HepG2 (cell line): ENCODE results near the gene NTM. TPM values are rescaled to one million over a fixed set of nuclear protein-coding genes. Genes with fewer than 3 reads are reported as not detected.

ENCODE experiments used
- ATAC-seq: fragments of 200-7000 bp; cut with Tn5 transposase; 3 replicates; pipeline ENCODE4 v1.9.1; 2020; ENCODE audit warnings: mild to moderate bottlenecking, moderate library complexity
- BruUV-seq: library from RNA; stranded (reverse); fragments of 400-500 nt; replicated peaks from 2 replicates; lab custom pipeline; 2021; lab: Mats Ljungman, UMichigan
- CTCF ChIA-PET: fragments of 300-600 bp; formaldehyde crosslinking; extraction: SDS; loops from one replicate; lab custom pipeline; 2021; ENCODE audit warnings: low total read pairs, inconsistent platforms, low intra/inter-chr PET ratio; lab: Yijun Ruan, JAX
- POLR2A ChIA-PET: fragments of 350-600 bp; sonication (Branson Sonifier 250); formaldehyde crosslinking; loops from one replicate; lab custom pipeline; 2020; ENCODE audit warnings: antibody characterized with exemption, inconsistent platforms; lab: Yijun Ruan, JAX
- DNase-seq: peaks from one replicate; pipeline ENCODE4 v3.0.0-alpha.2; 2015; ENCODE audit warnings: low spot score
- FAIRE-seq: peaks from 3 replicates; lab custom pipeline; 2011; peaks lifted over from hg19 to GRCh38; lab: Jason Lieb, UNC
- H2AFZ ChIP-seq: one replicate; pipeline ENCODE4 v1.6.1; 2011; ENCODE audit warnings: low read length, inconsistent platforms
- H3K27ac ChIP-seq: fragments of 300-600 bp; 3 replicates; pipeline ENCODE4 v1.8.0; 2011; ENCODE audit warnings: mixed run types, mild to moderate bottlenecking, mixed read lengths, low read length, inconsistent platforms; ENCODE audit not compliant: insufficient read depth; ENCODE audit errors: extremely low read length
- H3K27me3 ChIP-seq, 2 experiments: fragments of 200-600 bp in 1 of 2; 2 replicates in 1 of 2; 3 replicates in 1 of 2; pipeline versions ENCODE4 v1.6.0 to v1.8.0; 2011; ENCODE audit warnings: low read length in 2 of 2, mild to moderate bottlenecking in 2 of 2, moderate library complexity in 2 of 2, inconsistent platforms in 1 of 2; ENCODE audit not compliant: insufficient read depth in 2 of 2, control insufficient read depth in 1 of 2
- H3K36me3 ChIP-seq, 2 experiments: fragments of 200-600 bp in 1 of 2; replicated peaks in 1 of 2; 2 replicates in 1 of 2; 3 replicates in 1 of 2; pipeline versions ENCODE4 v1.5.1 to v1.8.0; 2011; ENCODE audit warnings: low read length in 2 of 2, inconsistent platforms in 1 of 2; ENCODE audit not compliant: insufficient read depth in 2 of 2, control insufficient read depth in 1 of 2
- H3K4me1 ChIP-seq: 2 replicates; pipeline ENCODE4 v1.5.1; 2012; ENCODE audit warnings: low read length, inconsistent platforms; ENCODE audit not compliant: insufficient read depth
- H3K4me2 ChIP-seq: 2 replicates; pipeline ENCODE4 v1.6.0; 2011; ENCODE audit warnings: low read depth, low read length, inconsistent platforms
- H3K4me3 ChIP-seq, 3 experiments: fragments of 200-600 bp in 1 of 3; sonication (generic), shearing (Covaris generic) in 1 of 3; replicated peaks in 1 of 3; 2 replicates each; pipeline ENCODE4 v1.5.1; 2011 to 2016; ENCODE audit warnings: low read length in 3 of 3, inconsistent platforms in 2 of 3, low read depth in 2 of 3, mild to moderate bottlenecking in 2 of 3, control low read depth in 1 of 3, mixed read lengths in 1 of 3; ENCODE audit not compliant: insufficient read depth in 1 of 3
- H3K79me2 ChIP-seq: one replicate; pipeline ENCODE4 v1.6.1; 2011; ENCODE audit warnings: low read length, inconsistent platforms; ENCODE audit not compliant: insufficient read depth
- H3K9ac ChIP-seq: 2 replicates; pipeline ENCODE4 v1.6.0; 2011; ENCODE audit warnings: mild to moderate bottlenecking, low read depth, low read length, inconsistent platforms; ENCODE audit not compliant: insufficient read depth
- H3K9me3 ChIP-seq: 2 replicates; pipeline ENCODE4 v1.5.1; 2012; ENCODE audit warnings: mild to moderate bottlenecking, low read length
- H4K20me1 ChIP-seq: 2 replicates; pipeline ENCODE4 v1.6.0; 2011; ENCODE audit warnings: inconsistent platforms, mild to moderate bottlenecking, low read length, moderate library complexity; ENCODE audit not compliant: insufficient read depth
- CAMTA2 ChIP-seq: sonication (generic); formaldehyde crosslinking; IDR thresholded peaks from 2 replicates; pipeline ENCODE4 v1.4.0; 2020; ENCODE audit warnings: mild to moderate bottlenecking, missing genetic modification reagents, borderline replicate concordance
- DMAP1 ChIP-seq: IDR thresholded peaks from 2 replicates; pipeline ENCODE4 v1.6.1; 2016
- DPF2 ChIP-seq: sonication (generic); formaldehyde crosslinking; IDR thresholded peaks from 2 replicates; pipeline ENCODE4 v1.4.0; 2020; ENCODE audit warnings: mild to moderate bottlenecking, low read depth, missing genetic modification reagents, borderline replicate concordance
- GTF2F1 ChIP-seq: fragments of 150-350 bp; IDR thresholded peaks from 2 replicates; pipeline ENCODE4 v1.6.1; 2014; ENCODE audit warnings: low read length
- HINFP ChIP-seq: sonication (generic); formaldehyde crosslinking; IDR thresholded peaks from 2 replicates; pipeline ENCODE4 v1.4.0; 2020; ENCODE audit warnings: low read depth, mild to moderate bottlenecking, missing genetic modification reagents
- HOXD1 ChIP-seq: sonication (generic); formaldehyde crosslinking; IDR thresholded peaks from 2 replicates; pipeline ENCODE4 v1.5.0; 2020; ENCODE audit warnings: missing genetic modification reagents
- MAF1 ChIP-seq: sonication (generic); formaldehyde crosslinking; IDR thresholded peaks from 2 replicates; pipeline ENCODE4 v1.5.0; 2020; ENCODE audit warnings: missing genetic modification reagents, borderline replicate concordance
- MAZ ChIP-seq, 2 experiments: sonication (generic) in 1 of 2; formaldehyde crosslinking in 1 of 2; IDR thresholded peaks; 2 replicates each; pipeline versions ENCODE4 v1.5.0 to v1.6.1; 2012 to 2020; ENCODE audit warnings: low read depth in 2 of 2, mild to moderate bottlenecking in 2 of 2, borderline replicate concordance in 1 of 2, improper control_type of control experiment in 1 of 2, low read length in 1 of 2, missing genetic modification reagents in 1 of 2, moderate library complexity in 1 of 2
- MTF2 ChIP-seq: sonication (generic); formaldehyde crosslinking; IDR thresholded peaks from 2 replicates; pipeline ENCODE4 v1.5.0; 2020; ENCODE audit warnings: missing genetic modification reagents, borderline replicate concordance
- PAF1 ChIP-seq: IDR thresholded peaks from 2 replicates; pipeline ENCODE4 v1.6.1; 2016; ENCODE audit warnings: missing genetic modification reagents, missing compliant biosample characterization
- PLRG1 ChIP-seq: fragments of 450-650 bp; conservative IDR thresholded peaks from 2 replicates; pipeline ENCODE4 v1.6.1; 2016
- RFXANK ChIP-seq: IDR thresholded peaks from 2 replicates; pipeline ENCODE4 v1.6.1; 2016
- SOX6 ChIP-seq, 2 experiments: fragments of 450-650 bp in 1 of 2; sonication (generic) in 1 of 2; formaldehyde crosslinking in 1 of 2; IDR thresholded peaks; 2 replicates each; pipeline versions ENCODE4 v1.4.0 to v1.6.1; 2017 to 2020; ENCODE audit warnings: antibody characterized with exemption in 1 of 2, mild to moderate bottlenecking in 1 of 2, missing genetic modification reagents in 1 of 2
- SPEN ChIP-seq: sonication (generic); formaldehyde crosslinking; IDR thresholded peaks from 2 replicates; pipeline ENCODE4 v1.5.1; 2020; ENCODE audit warnings: low read depth, mild to moderate bottlenecking, missing genetic modification reagents
- U2AF1 ChIP-seq: fragments of 200-400 bp; formaldehyde crosslinking; optimal IDR thresholded peaks from 2 replicates; pipeline ENCODE3; 2017; ENCODE audit warnings: mild to moderate bottlenecking, low read depth, low read length
- ZNF260 ChIP-seq: sonication (generic); formaldehyde crosslinking; IDR thresholded peaks from 2 replicates; pipeline ENCODE4 v1.4.0; 2020; ENCODE audit warnings: missing genetic modification reagents, low read depth, mild to moderate bottlenecking, borderline replicate concordance
- ZNF367 ChIP-seq: sonication (generic); formaldehyde crosslinking; IDR thresholded peaks from 2 replicates; pipeline ENCODE4 v1.4.0; 2020; ENCODE audit warnings: missing genetic modification reagents, borderline replicate concordance
- ZNF740 ChIP-seq: sonication (generic); formaldehyde crosslinking; IDR thresholded peaks from 2 replicates; pipeline ENCODE4 v1.4.0; 2020; ENCODE audit warnings: missing genetic modification reagents
- ZNF747 ChIP-seq: sonication (generic); formaldehyde crosslinking; IDR thresholded peaks from 2 replicates; pipeline ENCODE4 v1.8.1; 2023; ENCODE audit warnings: missing genetic modification reagents, mild to moderate bottlenecking, borderline replicate concordance
- WGBS: methylation state at CpG from one replicate; pipeline ENCODE4 v1.1.6; 2017; ENCODE audit warnings: low lambda C conversion rate; 5-methylcytosine and 5-hydroxymethylcytosine counted together
- in situ Hi-C: cut with HindIII; loops from 2 replicates; pipeline ENCODE4 v1.10.0; 2017; ENCODE audit warnings: low pct_unique_long_range_greater_than_20kb; ENCODE audit not compliant: extremely low pct_ligation_motif_present
- intact Hi-C: fragments of 100-400 bp; cut with micrococcal nuclease; formaldehyde crosslinking; loops from one replicate; pipeline ENCODE4 v1.10.0; 2022; ENCODE audit not compliant: unreplicated experiment
- polyA plus RNA-seq, 8 experiments: library from polyadenylated mRNA; depleted of rRNA in 3 of 8; stranded (reverse) in 7 of 8; unstranded in 1 of 8; fragments of >200 nt; fragmentation: Illumina TruSeq in 4 of 8; extraction: Trizol in 4 of 8; gene quantifications; 2 replicates each; pipeline versions ENCODE4 v1.2.1 to v1.2.3, GENCODE V29; 2011 to 2016; ENCODE audit warnings: low read depth in 4 of 8, missing spikeins in 1 of 8, mixed read lengths in 1 of 8; ENCODE audit not compliant: insufficient read depth in 1 of 8
- total RNA-seq, 5 experiments: library from RNA; depleted of rRNA; stranded (reverse); fragments of >200 nt; fragmentation: Illumina TruSeq; extraction: Trizol; gene quantifications; 2 replicates each; pipeline ENCODE4 v1.2.3, GENCODE V29; 2016; ENCODE audit warnings: low read depth in 1 of 5

NTM gene
- total and polyA plus RNA-seq, 2 of the 13 experiments (the other 11 are each of a cell fraction or from before 2014, with no cell fraction given) = not detected

- Histone ChIP-seq H3K27ac (no peak overlapping the region), H3K36me3 (no peaks in the 10 kb centered on the region), H4K20me1 (no peaks in the 10 kb centered on the region), H3K79me2 (no peaks in the 10 kb centered on the region), H3K9ac (no peak overlapping the region), H3K4me3 (no peak overlapping the region), H3K4me1 (no peaks in the 10 kb centered on the region), H3K27me3 (peaks cover 0 to 2% of the 10 kb centered on the region in 2 experiments; a peak in 1 of 5 replicates), H2AFZ (no peak overlapping the region), H3K4me2 (no peak overlapping the region), H3K9me3 (no peaks in the 10 kb centered on the region)
- ATAC-seq (no peak), FAIRE-seq (no peak), DNase-seq (no peak)
- TF ChIP-seq MAZ (IDR thresholded peaks at IDR 0.05; ENCODE audit: borderline replicate concordance, low read depth, low read length) (no peak), MAZ (CRISPR knock-in tag; IDR thresholded peaks at IDR 0.05; ENCODE audit: low read depth) (no peak), HOXD1 (no peak), PAF1 (no peak), PLRG1 (no peak), MTF2 (CRISPR knock-in tag) (no peak), U2AF1 (no peak), HINFP (no peak), RFXANK (CRISPR knock-in tag) (no peak), SOX6 (IDR thresholded peaks at IDR 0.05) (no peak), SOX6 (CRISPR knock-in tag; IDR thresholded peaks at IDR 0.05) (no peak), DMAP1 (CRISPR knock-in tag) (no peak), GTF2F1 (no peak), ZNF747 (CRISPR knock-in tag) (no peak), SPEN (CRISPR knock-in tag) (no peak), ZNF740 (CRISPR knock-in tag) (no peak), DPF2 (CRISPR knock-in tag) (no peak), ZNF367 (CRISPR knock-in tag) (no peak), MAF1 (CRISPR knock-in tag) (no peak), ZNF260 (CRISPR knock-in tag) (no peak), CAMTA2 (CRISPR knock-in tag) (no peak)
- ChIA-PET CTCF (no interaction called here), POLR2A (no interaction called here)
- in situ Hi-C loops (no loop called here), intact Hi-C loops (no loop called here)
- no TSS peak for BruUV-seq
- WGBS = 7% methylated on average over 2 of the region's 2 CpGs
Measured at GRCh38 chr11:131522851-131523250, 152.4 kb downstream of the NTM start.
